Activated CD8-positive, alpha-beta memory T cell treated with anti-CD3 and anti-CD28 coated beads, Interleukin-2, amount 50 U/mL, for 24 hours (primary cell): ENCODE results near the gene IFNB1.
A peak's percentile ranks its signal among the peaks of the same experiment; 100 is the strongest.

Experiments used
- DNase-seq: peaks from one replicate; pipeline ENCODE4 v3.0.0-alpha.2; 2020; ENCODE audit errors: extremely low read depth

The IFNB1 gene

GRCh38 chr9:21070171-21070571 is 7.6 kb downstream of the IFNB1 start:
- no peak for DNase-seq

- DNase-seq: no peak
Observed at GRCh38 chr9:21060919-21061561, 16.7 kb downstream of the IFNB1 start.

GRCh38 chr9:21056931-21057330 is 20.8 kb downstream of the IFNB1 start:
- no peak for DNase-seq

GRCh38 chr9:21053851-21054250 is 23.9 kb downstream of the IFNB1 start:
- DNase-seq: no peak

GRCh38 chr9:21047281-21047691 is 30.5 kb downstream of the IFNB1 start:
- DNase-seq: no peak

DNA sequence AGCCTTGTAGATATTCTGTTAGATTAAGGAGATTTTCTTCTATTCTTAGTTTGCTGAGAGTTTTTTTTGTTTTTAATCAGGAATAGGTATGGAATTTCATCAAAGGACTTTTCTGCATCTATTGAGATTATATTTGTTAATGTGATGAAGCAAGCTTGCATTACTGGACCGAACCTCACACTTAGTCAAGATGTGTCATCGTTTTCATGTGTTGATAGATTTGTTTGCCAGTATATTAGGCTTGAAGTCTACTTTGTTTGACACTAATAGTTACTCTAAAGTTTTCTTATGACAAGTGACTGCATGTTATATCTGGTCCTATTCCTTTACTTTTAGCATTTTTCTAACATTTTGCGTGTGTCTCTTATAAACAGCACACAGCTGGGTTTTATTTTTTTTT is 33.9 kb downstream of the IFNB1 start:
- no peak for DNase-seq

DNA sequence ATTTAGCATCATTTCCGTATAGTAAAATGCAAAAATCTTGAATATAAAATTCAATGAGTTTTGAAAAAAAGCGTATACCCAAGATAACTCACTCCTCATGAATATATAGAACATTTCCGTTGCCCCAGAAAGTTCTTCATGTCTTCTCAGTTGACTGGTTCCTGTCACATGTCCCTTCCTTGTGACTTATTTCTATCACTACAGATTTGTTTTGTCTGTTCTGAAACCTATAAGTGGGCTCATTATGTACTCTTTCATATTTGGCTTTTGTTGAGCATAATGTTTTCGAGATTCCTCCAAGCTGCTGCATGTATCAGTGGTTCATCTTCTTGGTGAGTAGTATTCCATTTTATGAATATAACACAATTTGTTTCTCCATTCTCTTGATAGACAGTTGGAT is 35.3 kb downstream of the IFNB1 start:
- DNase-seq: no peak

- no peak for DNase-seq
Observed at GRCh38 chr9:21039302-21039701, 38.4 kb downstream of the IFNB1 start.

DNA sequence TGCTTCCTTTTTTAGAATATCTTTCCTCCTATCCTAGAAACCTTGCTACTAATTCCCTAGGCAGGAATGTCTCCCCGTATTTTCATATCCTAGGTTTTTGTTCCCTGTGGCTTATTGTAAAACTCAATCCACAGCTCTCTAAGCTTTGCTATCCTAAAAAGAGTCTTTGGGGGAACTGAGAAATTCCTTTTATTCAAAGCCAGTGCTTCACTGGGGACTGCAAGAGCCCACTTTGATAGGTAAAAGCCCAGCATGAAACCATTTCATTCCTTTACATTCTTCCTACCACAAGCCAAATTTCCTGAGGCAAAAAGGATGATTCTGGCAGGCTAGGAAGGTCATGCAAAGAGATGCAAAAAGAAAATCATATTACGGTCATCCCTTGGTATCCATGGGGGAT is 40.5 kb downstream of the IFNB1 start:
- no peak for DNase-seq

DNA sequence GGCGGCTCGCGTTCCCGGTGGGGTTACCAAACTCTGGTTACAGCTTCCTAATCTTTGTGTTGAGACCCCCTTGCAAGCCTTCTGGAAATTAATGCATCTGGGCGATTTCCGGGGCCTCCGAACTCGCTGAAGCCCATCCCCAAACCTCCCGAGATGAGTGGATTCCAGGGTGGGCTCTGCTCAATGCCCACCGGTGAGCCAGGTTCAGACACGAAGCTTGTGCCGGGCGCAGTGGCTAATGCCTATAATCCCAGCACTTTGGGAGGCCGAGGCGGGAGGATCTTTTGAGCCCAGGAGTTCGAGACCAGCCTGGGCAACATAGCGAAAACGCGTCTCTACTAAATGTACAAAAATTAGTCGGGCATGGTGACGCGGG is 45.9 kb downstream of the IFNB1 start:
- no peak for DNase-seq

DNA sequence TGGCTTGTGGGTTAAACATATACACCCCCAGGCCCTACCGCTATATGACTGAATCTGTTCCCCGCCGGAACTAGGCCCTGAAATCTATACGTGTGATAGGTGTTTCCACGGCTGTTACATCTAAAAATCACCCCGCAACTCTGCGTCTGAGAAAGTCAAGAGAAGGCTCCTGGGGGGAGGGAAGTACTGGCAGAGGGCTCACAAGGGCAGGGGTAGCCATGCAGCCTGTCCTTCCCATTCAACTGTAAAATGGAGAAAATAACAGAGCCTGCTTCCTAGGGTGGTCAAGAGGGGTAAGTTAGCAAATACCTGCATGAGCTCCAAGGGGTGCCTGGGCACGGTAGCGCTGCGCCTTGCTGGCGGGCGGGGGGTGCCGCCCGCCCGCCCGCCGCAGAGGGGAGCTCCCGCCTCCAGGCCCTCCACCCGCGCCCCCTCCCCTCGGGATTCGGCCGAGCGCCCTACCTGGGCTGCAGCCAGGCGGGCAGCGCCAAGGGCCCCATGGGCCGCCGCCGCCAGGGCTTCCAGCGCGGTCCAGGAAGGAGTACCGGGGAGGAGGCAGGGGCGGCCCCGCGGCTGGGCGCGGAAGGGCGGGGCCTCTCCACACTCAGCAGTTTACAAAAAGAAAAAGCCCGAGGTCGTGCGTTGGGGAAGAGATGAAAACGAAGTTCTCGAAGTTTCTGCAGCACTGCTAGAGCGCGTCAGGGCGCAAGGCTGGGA is 46.5 kb downstream of the IFNB1 start, which contains the start of gene HACD4:
Gene HACD4 (minus strand): TSS at position 550 of the 717 bp plus-strand sequence. CDS start 50 bp downstream, at position 500.
- peak; percentile 8 for DNase-seq

DNA sequence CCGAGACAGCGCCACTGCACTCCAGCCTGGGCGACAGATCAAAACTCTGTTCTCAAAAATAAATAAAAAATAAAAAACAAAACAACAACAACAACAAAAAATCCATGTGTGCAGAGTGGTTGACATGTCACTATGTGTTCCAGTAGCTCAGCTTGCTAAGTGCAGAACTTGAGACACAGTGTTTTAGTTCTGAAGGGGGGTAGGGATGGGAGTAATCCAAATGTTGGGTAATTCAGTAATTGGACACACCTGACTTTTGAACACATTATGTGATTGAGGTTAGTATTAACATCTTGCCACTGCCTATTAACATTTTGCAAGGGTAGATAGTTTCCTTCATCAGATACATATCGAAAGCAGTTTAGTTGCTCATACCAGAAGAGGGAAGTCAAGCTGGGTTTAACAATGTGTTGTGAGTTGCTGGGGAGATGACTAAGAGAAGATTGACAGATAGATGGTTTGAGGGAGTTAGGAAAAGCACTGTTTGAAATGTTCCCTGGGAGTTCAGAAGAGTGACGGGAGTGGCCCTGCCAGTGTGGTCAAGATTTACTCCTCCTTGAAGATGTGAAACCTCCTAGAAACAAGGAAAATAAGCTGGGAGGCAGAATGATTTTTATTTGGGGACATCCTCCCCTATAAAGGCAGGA is 47.2 kb downstream of the IFNB1 start:
- DNase-seq: no peak

- no peak for DNase-seq
Observed at GRCh38 chr9:21029661-21030060, 48.1 kb downstream of the IFNB1 start.

GRCh38 chr9:21028466-21028865 is 49.3 kb downstream of the IFNB1 start:
- DNase-seq: no peak

DNA sequence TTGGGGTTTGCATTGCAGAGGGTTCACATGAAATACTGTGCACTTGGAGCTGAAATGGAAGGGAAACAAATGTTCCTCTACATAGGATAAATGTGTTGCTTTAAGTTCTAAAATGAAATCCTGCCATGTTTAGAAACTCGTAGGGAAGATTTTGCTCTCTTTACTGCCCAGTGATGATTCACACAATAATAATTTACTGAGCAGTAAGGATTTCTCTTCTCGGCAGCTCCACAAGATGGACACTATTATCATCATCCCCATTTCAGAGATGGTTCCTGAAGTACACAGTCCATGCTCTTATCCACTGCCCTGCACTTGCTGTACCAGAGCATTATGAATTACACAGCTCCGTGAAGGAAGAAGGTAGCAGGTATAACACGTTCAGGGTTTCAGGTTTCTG is 50.4 kb downstream of the IFNB1 start:
- no peak for DNase-seq
